C4-2B (cell line): ENCODE results near the gene NPAS3.

ENCODE experiments used
- ZFX ChIP-seq: fragments of 450-650 bp; IDR thresholded peaks from 2 replicates; pipeline ENCODE4 v1.6.1; 2017
- TF ChIP-seq, protein P1 (sequence below): fragments of 450-650 bp; conservative IDR thresholded peaks from 2 replicates; pipeline ENCODE4 v1.5.1; 2017; ENCODE audit warnings: mild to moderate bottlenecking

GRCh38 chr14:33505266-33505962 is 566.7 kb downstream of the NPAS3 start:
- TF ChIP-seq, protein P1, sequence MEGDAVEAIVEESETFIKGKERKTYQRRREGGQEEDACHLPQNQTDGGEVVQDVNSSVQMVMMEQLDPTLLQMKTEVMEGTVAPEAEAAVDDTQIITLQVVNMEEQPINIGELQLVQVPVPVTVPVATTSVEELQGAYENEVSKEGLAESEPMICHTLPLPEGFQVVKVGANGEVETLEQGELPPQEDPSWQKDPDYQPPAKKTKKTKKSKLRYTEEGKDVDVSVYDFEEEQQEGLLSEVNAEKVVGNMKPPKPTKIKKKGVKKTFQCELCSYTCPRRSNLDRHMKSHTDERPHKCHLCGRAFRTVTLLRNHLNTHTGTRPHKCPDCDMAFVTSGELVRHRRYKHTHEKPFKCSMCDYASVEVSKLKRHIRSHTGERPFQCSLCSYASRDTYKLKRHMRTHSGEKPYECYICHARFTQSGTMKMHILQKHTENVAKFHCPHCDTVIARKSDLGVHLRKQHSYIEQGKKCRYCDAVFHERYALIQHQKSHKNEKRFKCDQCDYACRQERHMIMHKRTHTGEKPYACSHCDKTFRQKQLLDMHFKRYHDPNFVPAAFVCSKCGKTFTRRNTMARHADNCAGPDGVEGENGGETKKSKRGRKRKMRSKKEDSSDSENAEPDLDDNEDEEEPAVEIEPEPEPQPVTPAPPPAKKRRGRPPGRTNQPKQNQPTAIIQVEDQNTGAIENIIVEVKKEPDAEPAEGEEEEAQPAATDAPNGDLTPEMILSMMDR, result no peak
- no peak for TF ChIP-seq ZFX
